Right ventricle myocardium inferior (tissue), 1 donor: ENCODE results near the gene VDR. TPM values are rescaled to one million over a fixed set of nuclear protein-coding genes. Genes with fewer than 3 reads are reported as not detected.

Source experiments
- ATAC-seq: fragments of 200-7000 bp; cut with Tn5 transposase; one replicate; pipeline ENCODE4 v1.9.1; 2020; ENCODE audit warnings: mild to moderate bottlenecking, moderate library complexity
- DNase-seq: peaks from one replicate; pipeline ENCODE4 v3.0.0; 2021; ENCODE audit errors: missing footprints
- intact Hi-C: fragments of 100-400 bp; cut with DNase I; formaldehyde crosslinking; loops from one replicate; pipeline ENCODE4 v1.11.0; 2022
- total RNA-seq: library from RNA; stranded (reverse); fragmentation: NEBNext Ultra II Directional; extraction: Animal tissue kit (Norgen Biotek cat#: 25700); gene quantifications from one replicate; pipeline ENCODE4 v1.2.1, GENCODE V29; 2021
- donor health status: DM: no; HTN: yes; CAD: no; lungs with severe emphysema.

The VDR gene
- total RNA-seq, 1 donor from 2014 or later, result 0.35 TPM

DNA sequence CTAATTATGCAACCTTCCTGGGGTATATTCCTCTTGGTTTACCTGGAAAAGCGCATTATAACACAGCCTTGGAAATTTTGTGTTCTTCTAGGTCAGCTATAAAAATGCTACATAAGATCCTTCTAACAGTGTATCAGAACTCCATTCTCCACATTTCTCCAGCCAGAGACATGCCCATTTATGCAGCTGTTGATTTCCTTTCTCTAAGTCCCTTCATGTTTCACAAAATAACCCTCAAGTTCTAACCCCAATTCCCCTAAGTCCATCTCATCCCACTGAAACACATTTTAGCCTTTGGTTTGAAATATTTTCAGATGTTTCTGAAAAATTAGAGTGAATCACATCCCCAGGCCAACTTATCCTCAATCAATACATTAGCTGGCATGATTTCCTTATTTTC is 64.2 kb downstream of the VDR start:
- no peak for ATAC-seq
- intact Hi-C loops, result no loop called here
- no peak for DNase-seq

GRCh38 chr12:47839214-47839876 is 65.4 kb downstream of the VDR start:
- ATAC-seq, result no peak
- no peak for DNase-seq
- intact Hi-C loops, result loop anchor here (2.0 kb wide), 1 partner anchor 189 kb away; no protein-coding TSS in a partner anchor

GRCh38 chr12:47838286-47838931 is 66.4 kb downstream of the VDR start:
- no peak for DNase-seq
- ATAC-seq, result peak; percentile 49

GRCh38 chr12:47837190-47838171 is 67.3 kb downstream of the VDR start:
- intact Hi-C loops, result loop anchor here (1.0 to 2.0 kb wide), 4 partner anchors 40 to 187 kb away; no protein-coding TSS in a partner anchor
- peak; percentile 83 for DNase-seq
- peak; percentile 76 for ATAC-seq

More at GRCh38 chr12:47838286-47838931, 66.4 kb downstream of the VDR start:
- intact Hi-C loops, result loop anchor here (2.0 kb wide), 1 partner anchor 188 kb away; no protein-coding TSS in a partner anchor

DNA sequence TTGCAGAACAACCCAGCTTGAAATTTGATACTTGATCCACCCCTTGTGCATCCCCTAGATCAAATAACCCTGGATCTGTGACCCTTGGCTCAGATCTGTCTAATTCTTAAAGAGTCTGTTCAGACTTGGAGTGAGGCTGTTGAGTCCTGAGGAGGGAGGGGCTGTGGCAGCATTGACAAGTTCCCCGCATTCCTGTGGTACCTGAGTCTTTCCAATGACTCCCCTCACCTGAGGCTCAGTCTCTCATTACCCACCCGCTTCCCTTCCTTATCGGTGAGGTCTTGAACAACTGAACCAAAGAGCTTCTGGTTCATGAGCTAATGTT is 69.0 kb downstream of the VDR start:
- intact Hi-C loops, result loop anchor here (2.0 kb wide), 1 partner anchor 57 kb away; no protein-coding TSS in a partner anchor
- DNase-seq (no peak), ATAC-seq (no peak)

GRCh38 chr12:47835006-47835830 is 69.6 kb downstream of the VDR start:
- DNase-seq (no peak), ATAC-seq (no peak)
- intact Hi-C loops, result no loop called here

- no peak for DNase-seq
- intact Hi-C loops, result no loop called here
- ATAC-seq, result no peak
Measured at GRCh38 chr12:47834199-47834903, 70.4 kb downstream of the VDR start.

DNA sequence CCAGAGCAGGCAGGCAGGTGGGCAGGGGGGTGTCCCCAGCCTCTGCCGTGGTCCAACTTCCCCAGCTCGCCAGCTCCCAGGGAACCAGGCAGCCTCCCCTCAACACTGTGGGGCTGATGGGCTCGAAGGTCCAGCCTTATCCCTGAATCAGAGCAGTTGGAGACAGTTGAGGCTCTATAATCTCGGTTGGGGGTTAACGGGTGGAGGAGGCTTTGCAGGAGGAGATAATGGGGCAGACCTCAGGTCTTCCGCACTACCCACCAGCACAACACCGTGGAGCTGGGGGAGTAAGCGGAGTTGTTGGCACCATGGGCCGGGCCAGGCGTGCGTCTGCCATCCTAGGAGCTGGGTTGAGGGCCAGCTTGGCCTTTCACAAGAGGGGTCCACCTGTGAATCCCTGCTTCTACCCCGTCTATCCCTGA is 71.2 kb downstream of the VDR start:
- no peak for ATAC-seq
- DNase-seq, result no peak
- intact Hi-C loops, result no loop called here

- ATAC-seq, result no peak
- intact Hi-C loops, result no loop called here
- DNase-seq, result no peak
Measured at GRCh38 chr12:47832263-47832933, 72.4 kb downstream of the VDR start.

DNA sequence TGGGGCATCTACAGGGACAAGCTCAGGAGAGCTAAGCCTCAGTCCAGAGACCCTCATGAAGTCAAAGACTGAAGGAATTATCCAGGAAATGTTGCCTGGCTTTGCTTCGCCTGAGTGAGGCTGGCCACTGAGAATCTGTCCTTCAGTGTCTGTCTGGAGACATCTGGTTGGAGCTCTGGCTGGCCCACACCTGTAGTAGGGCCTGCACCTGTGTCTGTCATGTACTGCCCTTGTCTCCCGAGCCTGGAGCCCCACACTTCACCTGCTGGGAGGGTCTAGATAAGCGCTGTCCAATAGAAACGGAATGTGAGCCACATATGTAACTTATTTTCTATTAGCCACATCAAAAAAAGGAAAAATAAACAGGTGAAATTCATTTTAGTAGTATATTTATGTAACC is 75.2 kb downstream of the VDR start:
- intact Hi-C loops, result no loop called here
- no peak for ATAC-seq

DNA sequence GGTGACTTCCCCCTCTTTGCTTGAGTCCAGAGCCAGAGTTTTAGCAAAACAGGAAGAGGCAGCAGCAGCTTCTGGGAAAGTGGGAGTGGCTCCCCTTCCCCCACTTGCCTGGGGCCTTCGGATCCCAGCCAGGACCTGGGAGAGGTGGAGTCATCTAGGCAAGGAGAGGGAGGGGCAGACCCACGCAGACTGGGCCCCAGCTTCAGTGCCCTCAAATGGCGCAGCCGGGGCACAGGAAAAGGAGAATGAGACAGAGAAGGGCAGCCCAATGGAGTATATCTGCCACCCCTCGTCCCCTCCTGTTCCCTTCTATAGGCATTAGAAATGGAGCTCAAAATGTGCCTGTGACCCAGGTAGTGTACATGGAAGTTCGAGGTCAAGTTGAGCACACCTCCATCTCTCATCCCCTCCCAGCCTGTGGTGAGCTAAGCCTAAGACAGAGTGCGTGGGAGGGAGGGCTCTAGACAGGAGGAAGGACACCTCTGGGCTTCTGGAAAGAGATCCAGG is 75.8 kb downstream of the VDR start:
- DNase-seq (peak; percentile 88), ATAC-seq (peak; percentile 84)
- intact Hi-C loops, result no loop called here

More for the DNA sequence above, 75.2 kb downstream of the VDR start:
- no peak for DNase-seq

DNA sequence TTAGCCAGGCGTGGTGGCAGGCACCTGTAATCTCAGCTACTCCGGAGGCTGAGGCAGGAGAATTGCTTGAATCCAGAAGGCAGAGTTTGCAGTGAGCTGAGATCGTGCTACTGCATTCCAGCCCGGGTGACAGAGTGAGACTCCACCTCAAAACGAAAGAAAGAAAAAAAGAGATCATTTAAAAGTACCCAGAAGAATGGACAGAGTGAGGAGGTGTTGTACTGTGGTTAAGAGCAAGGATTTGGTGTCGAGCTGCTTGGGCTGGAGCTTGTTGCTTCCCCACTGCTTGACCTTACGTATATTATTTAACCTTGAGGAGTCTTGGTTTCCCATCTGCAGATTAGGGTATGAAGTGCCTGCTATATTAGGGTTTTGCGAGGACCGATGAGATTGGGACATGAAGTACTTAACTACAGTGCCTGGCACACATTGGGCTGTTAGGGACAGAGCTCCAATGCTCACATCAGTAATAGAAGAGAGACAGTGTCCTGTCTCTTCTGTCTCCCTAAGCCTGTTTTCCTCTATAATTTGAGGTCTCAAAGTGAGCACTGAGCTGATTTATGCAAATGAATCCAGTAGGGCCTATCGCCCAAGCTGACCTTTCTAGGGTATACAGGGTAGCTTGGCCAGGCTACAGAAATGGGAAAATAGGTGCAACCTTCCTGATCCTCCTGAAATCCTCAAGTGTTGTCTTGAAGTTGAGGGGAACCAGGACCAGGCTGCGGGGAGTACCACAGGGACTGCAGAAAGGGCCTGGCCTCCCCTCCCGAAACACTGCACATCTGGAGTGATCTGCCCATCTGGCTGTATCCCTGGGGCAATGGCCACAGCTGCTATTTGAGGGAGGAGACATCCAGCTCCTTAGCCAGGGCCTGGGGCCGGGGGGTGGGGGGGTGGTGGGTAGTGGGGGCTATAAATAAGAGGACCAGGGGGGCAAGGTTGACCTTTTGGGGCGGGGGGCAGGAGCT is 76.5 kb downstream of the VDR start:
- no peak for DNase-seq
- ATAC-seq, result peak; percentile 77
- intact Hi-C loops, result no loop called here

DNA sequence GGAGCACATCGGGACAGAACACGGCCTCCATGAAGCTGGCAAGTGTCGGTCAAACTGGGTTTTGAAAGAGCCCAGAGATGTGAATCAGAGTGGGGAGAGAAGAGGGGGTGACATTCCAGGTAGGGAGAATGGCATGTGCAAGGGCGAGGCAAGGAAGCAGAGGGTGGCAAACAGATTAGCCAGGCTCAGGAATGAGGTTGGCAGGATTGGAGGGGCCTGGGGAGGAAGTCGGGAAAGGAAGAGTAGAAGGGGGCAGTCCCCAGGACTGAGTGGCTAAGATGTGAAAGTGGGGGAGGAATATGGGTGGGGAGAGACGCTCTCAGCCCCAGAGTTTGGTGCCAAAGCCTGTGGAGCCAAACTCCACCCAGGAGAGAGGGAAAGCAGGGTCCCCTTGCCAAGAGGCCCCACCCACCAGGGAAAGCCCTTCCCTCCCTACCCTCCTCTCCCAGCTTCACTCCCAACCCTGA is 79.6 kb downstream of the VDR start:
- no peak for DNase-seq
- intact Hi-C loops, result no loop called here
- ATAC-seq, result peak; percentile 33

- ATAC-seq (no peak), DNase-seq (no peak)
- intact Hi-C loops, result no loop called here
Measured at GRCh38 chr12:47824635-47825034, 80.2 kb downstream of the VDR start.

GRCh38 chr12:47824198-47824597 is 80.6 kb downstream of the VDR start:
- intact Hi-C loops, result no loop called here

More at GRCh38 chr12:47824198-47824597, 80.6 kb downstream of the VDR start:
- no peak for ATAC-seq
- DNase-seq, result no peak
